ENCODE results near the gene TRIM61.
"Not testable (repeated sequence)": the region's sequence is repeated elsewhere in the genome, so short reads cannot be mapped to it uniquely, and the experiment has no call there.

TRIM61 gene

GRCh38 chr4:164949448-164950143, 27.9 kb downstream of the TRIM61 start:
- H3K9me3 ChIP-seq (ENCODE audit: insufficient read depth, low read depth, low read length) = no peaks in the 10 kb centered on the region; the same call in 1 of the 2 replicates
- H3K9me2 ChIP-seq (replicated peaks; ENCODE audit: low read depth, low read length) = no peaks in the 10 kb centered on the region
- H3K4me2 ChIP-seq (ENCODE audit: low read depth, low read length, poor library complexity, severe bottlenecking) = no peak overlapping the region
- H3K4me1 ChIP-seq (ENCODE audit: insufficient read depth, low read length, poor library complexity, severe bottlenecking) = no peaks in the 10 kb centered on the region
- H4K20me1 ChIP-seq (ENCODE audit: insufficient read depth, low read length, poor library complexity, severe bottlenecking) = no peaks in the 10 kb centered on the region
- no peak overlapping the region for H2AFZ ChIP-seq (ENCODE audit: low read length)
- no peak overlapping the region for H3K4me3 ChIP-seq (ENCODE audit: low read length, poor library complexity, severe bottlenecking)
- H3K36me3 ChIP-seq (ENCODE audit: insufficient read depth, low read length) = no peaks in the 10 kb centered on the region
- no peaks in the 10 kb centered on the region for H3F3A ChIP-seq (ENCODE audit: low read depth)
- no peak overlapping the region for H3K9ac ChIP-seq (ENCODE audit: low read depth, low read length, poor library complexity, severe bottlenecking)
- H3K27me3 ChIP-seq (ENCODE audit: insufficient read depth, low read length, poor library complexity, severe bottlenecking) = no peaks in the 10 kb centered on the region
- no peaks in the 10 kb centered on the region for H3K79me2 ChIP-seq (ENCODE audit: insufficient read depth, low read length)
- TF ChIP-seq CTCF (conservative IDR thresholded peaks at IDR 0.05; ENCODE audit: low read length) = peak; percentile 36
- TF ChIP-seq EZH2phosphoT487 (IDR thresholded peaks at IDR 0.05; ENCODE audit: borderline replicate concordance) = no peak

GRCh38 chr4:164948975-164949374, 28.5 kb downstream of the TRIM61 start:
- Histone ChIP-seq H3K4me3 (ENCODE audit: low read length, poor library complexity, severe bottlenecking) (no peak overlapping the region), H2AFZ (ENCODE audit: low read length) (no peak overlapping the region), H3K9me3 (ENCODE audit: insufficient read depth, low read depth, low read length) (no peaks in the 10 kb centered on the region; the same call in 1 of the 2 replicates), H3F3A (ENCODE audit: low read depth) (no peaks in the 10 kb centered on the region), H4K20me1 (ENCODE audit: insufficient read depth, low read length, poor library complexity, severe bottlenecking) (no peaks in the 10 kb centered on the region), H3K27me3 (ENCODE audit: insufficient read depth, low read length, poor library complexity, severe bottlenecking) (no peaks in the 10 kb centered on the region), H3K9ac (ENCODE audit: low read depth, low read length, poor library complexity, severe bottlenecking) (no peak overlapping the region), H3K36me3 (ENCODE audit: insufficient read depth, low read length) (no peaks in the 10 kb centered on the region), H3K4me1 (ENCODE audit: insufficient read depth, low read length, poor library complexity, severe bottlenecking) (no peaks in the 10 kb centered on the region), H3K79me2 (ENCODE audit: insufficient read depth, low read length) (no peaks in the 10 kb centered on the region), H3K4me2 (ENCODE audit: low read depth, low read length, poor library complexity, severe bottlenecking) (no peak overlapping the region), H3K9me2 (replicated peaks; ENCODE audit: low read depth, low read length) (no peaks in the 10 kb centered on the region)
- TF ChIP-seq EZH2phosphoT487 (IDR thresholded peaks at IDR 0.05; ENCODE audit: borderline replicate concordance) (no peak), CTCF (conservative IDR thresholded peaks at IDR 0.05; ENCODE audit: low read length) (no peak)

DNA sequence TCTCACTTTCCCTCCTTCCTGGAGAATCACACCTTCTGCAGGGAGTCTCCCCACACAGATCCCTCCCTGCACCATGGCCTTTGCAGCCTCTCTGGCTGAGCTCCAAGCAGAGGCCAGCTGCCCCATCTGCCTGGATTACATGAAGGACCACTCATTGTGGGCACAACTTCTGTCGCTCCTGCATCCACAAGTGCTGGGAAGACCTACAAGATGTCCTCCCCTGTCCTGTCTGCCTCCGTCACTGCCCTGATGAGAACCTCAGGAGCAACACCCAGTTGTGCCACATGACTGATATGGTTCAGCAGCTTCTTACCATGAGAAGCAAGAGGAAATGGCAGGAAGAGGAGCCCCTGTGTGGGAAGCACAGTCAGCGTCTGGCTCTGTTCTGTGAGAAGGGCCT, 29.5 kb downstream of the TRIM61 start:
- H3K27me3 ChIP-seq (ENCODE audit: insufficient read depth, low read length, poor library complexity, severe bottlenecking); H3K9ac ChIP-seq (ENCODE audit: low read depth, low read length, poor library complexity, severe bottlenecking): not testable (repeated sequence)

GRCh38 chr4:164946810-164947209, 30.6 kb downstream of the TRIM61 start:
- Histone ChIP-seq H3K4me1 (ENCODE audit: insufficient read depth, low read length, poor library complexity, severe bottlenecking) (no peaks in the 10 kb centered on the region), H3K4me2 (ENCODE audit: low read depth, low read length, poor library complexity, severe bottlenecking) (no peak overlapping the region)
- TF ChIP-seq CTCF (conservative IDR thresholded peaks at IDR 0.05; ENCODE audit: low read length) = no peak
- TF ChIP-seq EZH2phosphoT487 (IDR thresholded peaks at IDR 0.05; ENCODE audit: borderline replicate concordance) = no peak

More for the DNA sequence above, 29.5 kb downstream of the TRIM61 start:
- H3K4me1 ChIP-seq (ENCODE audit: insufficient read depth, low read length, poor library complexity, severe bottlenecking); H3K4me2 ChIP-seq (ENCODE audit: low read depth, low read length, poor library complexity, severe bottlenecking); H4K20me1 ChIP-seq (ENCODE audit: insufficient read depth, low read length, poor library complexity, severe bottlenecking); H3K79me2 ChIP-seq (ENCODE audit: insufficient read depth, low read length); H3K9me3 ChIP-seq (ENCODE audit: insufficient read depth, low read depth, low read length); H3K4me3 ChIP-seq (ENCODE audit: low read length, poor library complexity, severe bottlenecking); H2AFZ ChIP-seq (ENCODE audit: low read length); H3K9me2 ChIP-seq (replicated peaks; ENCODE audit: low read depth, low read length); H3F3A ChIP-seq (ENCODE audit: low read depth); H3K36me3 ChIP-seq (ENCODE audit: insufficient read depth, low read length): not testable (repeated sequence)

More at GRCh38 chr4:164946810-164947209, 30.6 kb downstream of the TRIM61 start:
- no peaks in the 10 kb centered on the region; the same call in 1 of the 2 replicates for H3K9me3 ChIP-seq (ENCODE audit: insufficient read depth, low read depth, low read length)
- no peaks in the 10 kb centered on the region for H3F3A ChIP-seq (ENCODE audit: low read depth)
- no peak overlapping the region for H3K9ac ChIP-seq (ENCODE audit: low read depth, low read length, poor library complexity, severe bottlenecking)
- no peaks in the 10 kb centered on the region for H3K79me2 ChIP-seq (ENCODE audit: insufficient read depth, low read length)
- H3K4me3 ChIP-seq (ENCODE audit: low read length, poor library complexity, severe bottlenecking) = no peak overlapping the region
- H4K20me1 ChIP-seq (ENCODE audit: insufficient read depth, low read length, poor library complexity, severe bottlenecking) = no peaks in the 10 kb centered on the region
- H3K36me3 ChIP-seq (ENCODE audit: insufficient read depth, low read length) = no peaks in the 10 kb centered on the region
- no peaks in the 10 kb centered on the region for H3K27me3 ChIP-seq (ENCODE audit: insufficient read depth, low read length, poor library complexity, severe bottlenecking)
- no peak overlapping the region for H2AFZ ChIP-seq (ENCODE audit: low read length)
- no peaks in the 10 kb centered on the region for H3K9me2 ChIP-seq (replicated peaks; ENCODE audit: low read depth, low read length)

All from Loucy (cell line).